ENCODE data around the gene BANP.
A peak's percentile ranks its signal among the peaks of the same experiment; 100 is the strongest.
"Not testable (repeated sequence)": the region's sequence is repeated elsewhere in the genome, so short reads cannot be mapped to it uniquely, and the experiment has no call there.

Gene BANP

DNA sequence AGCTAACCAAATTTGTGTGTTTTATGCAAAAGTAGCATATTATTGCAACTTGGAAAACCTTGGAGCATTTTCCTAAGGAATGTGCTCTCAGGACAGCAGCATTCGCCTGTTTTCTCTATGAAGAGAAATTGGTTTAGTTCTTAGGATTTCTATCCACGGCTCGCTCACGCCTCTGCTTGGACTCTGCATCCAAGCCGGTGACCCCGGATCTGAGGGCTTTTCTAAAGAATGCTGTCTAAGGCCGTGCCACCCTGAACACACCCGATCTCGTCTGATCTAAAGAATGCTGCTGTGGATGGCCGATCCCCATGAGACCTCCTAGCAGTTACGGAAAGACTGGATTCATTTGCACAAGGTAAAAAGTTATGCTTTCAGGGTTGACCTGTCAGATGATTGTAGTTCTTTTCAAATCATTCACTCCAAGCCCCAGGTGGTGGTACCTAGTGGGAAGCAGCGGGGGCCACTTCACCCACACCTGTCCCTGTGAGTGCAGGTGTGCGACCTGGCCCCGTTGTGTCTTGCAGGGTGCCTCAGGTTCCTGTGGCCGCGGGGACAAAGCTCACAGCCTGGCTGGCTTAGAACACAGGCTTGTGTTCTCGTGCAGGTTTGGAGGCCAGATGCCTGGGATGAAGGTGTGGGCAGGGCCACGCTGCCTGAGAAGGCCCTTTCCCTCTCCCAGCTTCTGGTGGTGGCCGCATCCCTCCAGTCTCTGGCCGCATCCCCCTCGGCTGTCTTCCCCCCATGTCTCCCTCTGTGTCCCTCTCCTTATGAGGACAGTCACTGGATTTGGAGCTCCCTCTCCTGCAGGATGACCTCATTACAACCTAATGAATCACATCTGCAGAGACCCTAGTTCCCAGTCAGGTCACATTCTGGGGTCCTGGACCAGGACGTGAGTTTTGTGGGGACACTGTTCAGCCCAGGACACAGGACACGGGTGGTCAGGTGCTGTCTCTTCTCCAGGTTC lies 71.1 kb downstream of the BANP start:
- no peak for DNase-seq
- Mint-ChIP-seq H3K36me3 (ENCODE audit: insufficient read depth) (peaks cover 26% of the 10 kb centered on the region), H3K4me1 (ENCODE audit: low read depth in 2 of 2) (peaks cover 0 to 10% of the 10 kb centered on the region in 2 donors), H3K4me3 (no peak overlapping the region), H3K27me3 (no peaks in the 10 kb centered on the region), H3K9me3 (no peaks in the 10 kb centered on the region), H3K27ac (peak overlapping the region in 1 of 2 donors; percentile 73)
- ATAC-seq (replicated peaks), result no peak

- H3K36me3 Mint-ChIP-seq (ENCODE audit: insufficient read depth), result peaks cover 29% of the 10 kb centered on the region
- no peaks in the 10 kb centered on the region for H3K9me3 Mint-ChIP-seq
Observed at GRCh38 chr16:88023366-88023765, 72.1 kb downstream of the BANP start.

GRCh38 chr16:88023786-88024185 lies 72.6 kb downstream of the BANP start:
- Mint-ChIP-seq H3K27ac (no peak overlapping the region), H3K9me3 (no peaks in the 10 kb centered on the region), H3K4me3 (no peak overlapping the region), H3K36me3 (ENCODE audit: insufficient read depth) (peaks cover 31% of the 10 kb centered on the region), H3K4me1 (ENCODE audit: low read depth in 2 of 2) (peaks cover 0 to 10% of the 10 kb centered on the region in 2 donors), H3K27me3 (no peaks in the 10 kb centered on the region)
- ATAC-seq (replicated peaks) (no peak), DNase-seq (no peak)

More at GRCh38 chr16:88023366-88023765, 72.1 kb downstream of the BANP start:
- Mint-ChIP-seq H3K4me3 (no peak overlapping the region), H3K4me1 (ENCODE audit: low read depth in 2 of 2) (peaks cover 0 to 10% of the 10 kb centered on the region in 2 donors), H3K27me3 (no peaks in the 10 kb centered on the region), H3K27ac (no peak overlapping the region)
- ATAC-seq (replicated peaks) (no peak), DNase-seq (no peak)

DNA sequence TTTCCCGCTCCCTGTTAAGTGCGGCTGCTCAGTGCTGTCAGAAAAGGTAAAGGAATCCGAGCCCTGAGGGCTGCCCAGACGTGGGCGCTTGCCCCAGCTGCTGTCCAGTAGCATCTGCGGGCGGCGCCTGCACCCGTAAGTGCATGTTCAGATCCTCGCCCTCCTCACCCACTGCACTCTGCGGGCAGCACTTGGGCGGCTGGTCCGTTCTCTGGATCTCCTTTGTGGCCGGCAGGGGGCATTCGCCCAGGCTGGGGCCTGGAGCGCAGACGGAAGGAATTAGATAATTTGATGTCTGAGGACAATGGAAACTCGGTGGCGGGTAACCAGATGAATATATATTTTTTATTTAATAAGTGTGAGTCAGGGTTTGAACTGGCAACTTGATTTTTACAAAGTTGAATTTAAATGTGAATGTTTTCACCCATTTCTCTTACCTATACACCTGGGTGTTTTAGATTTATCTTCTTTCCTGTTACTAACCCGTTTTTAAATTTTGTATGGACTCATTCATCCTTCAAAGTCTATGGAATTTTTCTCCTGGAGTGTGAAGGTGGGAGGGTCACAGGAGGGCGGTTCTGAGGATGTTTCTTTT lies 73.4 kb downstream of the BANP start:
- not testable (repeated sequence) for H3K27me3 Mint-ChIP-seq; ATAC-seq (replicated peaks); H3K27ac Mint-ChIP-seq; H3K4me3 Mint-ChIP-seq; DNase-seq; H3K9me3 Mint-ChIP-seq
- H3K36me3 Mint-ChIP-seq (ENCODE audit: insufficient read depth), result peaks cover 34% of the 10 kb centered on the region
- peaks cover 0 to 11% of the 10 kb centered on the region in 2 donors for H3K4me1 Mint-ChIP-seq (ENCODE audit: low read depth in 2 of 2)

DNA sequence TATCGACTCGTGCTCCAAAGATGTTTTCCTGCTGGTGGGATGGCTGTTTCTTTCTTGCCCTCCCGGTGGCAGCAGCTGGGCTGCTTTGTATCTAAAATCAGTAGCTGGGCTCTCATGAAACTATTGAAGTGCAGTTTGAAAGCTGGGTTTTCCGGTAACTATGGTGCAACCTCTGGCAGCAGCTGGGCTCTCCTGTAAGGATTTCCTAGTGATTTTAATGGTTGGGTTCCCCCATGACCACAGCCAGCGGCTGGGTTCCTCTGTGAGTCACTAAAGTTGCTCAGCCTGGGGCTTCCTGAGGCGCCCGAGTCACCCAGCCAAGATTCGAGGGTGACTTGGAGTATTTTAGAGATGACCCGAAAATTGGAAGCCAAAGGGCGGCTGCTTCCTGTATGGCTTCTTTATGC lies 73.9 kb downstream of the BANP start:
- peak overlapping the region in 1 of 2 donors; percentile 23 for H3K27ac Mint-ChIP-seq
- ATAC-seq (replicated peaks); H3K4me3 Mint-ChIP-seq; H3K27me3 Mint-ChIP-seq; H3K9me3 Mint-ChIP-seq; DNase-seq: not testable (repeated sequence)
- H3K36me3 Mint-ChIP-seq (ENCODE audit: insufficient read depth), result peaks cover 38% of the 10 kb centered on the region
- H3K4me1 Mint-ChIP-seq (ENCODE audit: low read depth in 2 of 2), result peaks cover 0 to 16% of the 10 kb centered on the region in 2 donors

GRCh38 chr16:88025828-88026555 lies 74.8 kb downstream of the BANP start:
- H3K27me3 Mint-ChIP-seq; DNase-seq; H3K4me3 Mint-ChIP-seq; H3K9me3 Mint-ChIP-seq; ATAC-seq (replicated peaks); H3K27ac Mint-ChIP-seq: not testable (repeated sequence)
- Mint-ChIP-seq H3K4me1 (ENCODE audit: low read depth in 2 of 2) (peaks cover 2 to 16% of the 10 kb centered on the region in 2 donors), H3K36me3 (ENCODE audit: insufficient read depth) (peaks cover 45% of the 10 kb centered on the region)

GRCh38 chr16:88026964-88027938 lies 76.0 kb downstream of the BANP start:
- H3K4me3 Mint-ChIP-seq, result no peak overlapping the region
- ATAC-seq (replicated peaks), result no peak
- H3K27ac Mint-ChIP-seq, result no peak overlapping the region
- no peaks in the 10 kb centered on the region for H3K9me3 Mint-ChIP-seq
- no peak for DNase-seq
- peaks cover 43% of the 10 kb centered on the region for H3K36me3 Mint-ChIP-seq (ENCODE audit: insufficient read depth)
- H3K4me1 Mint-ChIP-seq (ENCODE audit: low read depth in 2 of 2), result peaks cover 2 to 16% of the 10 kb centered on the region in 2 donors
- no peaks in the 10 kb centered on the region for H3K27me3 Mint-ChIP-seq

DNA sequence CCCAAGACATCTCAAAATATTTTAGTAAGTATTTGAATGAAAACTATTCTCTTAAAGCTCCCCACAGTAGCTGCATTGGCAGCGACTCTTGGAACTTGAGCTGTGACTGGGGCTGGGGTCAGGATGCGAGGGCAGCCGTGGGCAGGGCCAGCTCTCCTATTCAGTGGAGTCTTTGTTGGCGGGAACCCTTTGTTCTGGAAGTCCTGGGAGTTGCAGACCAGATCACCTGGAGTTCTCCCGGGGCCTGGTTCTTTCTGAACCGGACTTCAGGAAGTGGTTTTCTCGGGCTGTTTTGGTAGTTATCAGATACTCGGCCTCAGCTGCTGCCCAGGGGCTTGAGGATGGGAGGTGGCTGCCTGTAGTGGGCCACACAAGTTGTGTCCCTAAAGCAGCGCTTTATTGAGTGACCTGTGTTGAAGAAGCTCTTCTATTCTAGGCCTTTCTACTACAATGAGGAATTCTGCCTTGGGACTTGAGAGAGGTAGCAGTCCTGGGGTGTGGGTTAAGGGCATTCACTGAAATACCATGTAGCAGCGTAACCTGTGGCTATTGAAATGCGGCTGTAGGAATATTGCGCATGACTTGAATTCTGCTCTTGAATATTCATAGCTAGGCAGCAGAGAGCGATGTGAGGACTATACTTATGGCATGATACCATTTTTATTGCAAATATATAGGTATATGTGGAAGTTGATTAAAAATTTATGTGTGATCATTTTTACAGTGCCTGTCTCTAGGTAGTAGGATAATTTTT lies 77.1 kb downstream of the BANP start:
- Mint-ChIP-seq H3K36me3 (ENCODE audit: insufficient read depth) (peaks cover 37% of the 10 kb centered on the region), H3K4me1 (ENCODE audit: low read depth in 2 of 2) (peaks cover 2 to 12% of the 10 kb centered on the region in 2 donors)
- H3K27me3 Mint-ChIP-seq; ATAC-seq (replicated peaks); H3K4me3 Mint-ChIP-seq; H3K9me3 Mint-ChIP-seq; H3K27ac Mint-ChIP-seq; DNase-seq: not testable (repeated sequence)

GRCh38 chr16:88030498-88030897 lies 79.3 kb downstream of the BANP start:
- Mint-ChIP-seq H3K36me3 (ENCODE audit: insufficient read depth) (peaks cover 47% of the 10 kb centered on the region), H3K27me3 (no peaks in the 10 kb centered on the region), H3K9me3 (no peaks in the 10 kb centered on the region), H3K4me1 (ENCODE audit: low read depth in 2 of 2) (peaks cover 2 to 12% of the 10 kb centered on the region in 2 donors), H3K4me3 (no peak overlapping the region), H3K27ac (no peak overlapping the region)
- DNase-seq, result no peak
- ATAC-seq (replicated peaks), result no peak

DNA sequence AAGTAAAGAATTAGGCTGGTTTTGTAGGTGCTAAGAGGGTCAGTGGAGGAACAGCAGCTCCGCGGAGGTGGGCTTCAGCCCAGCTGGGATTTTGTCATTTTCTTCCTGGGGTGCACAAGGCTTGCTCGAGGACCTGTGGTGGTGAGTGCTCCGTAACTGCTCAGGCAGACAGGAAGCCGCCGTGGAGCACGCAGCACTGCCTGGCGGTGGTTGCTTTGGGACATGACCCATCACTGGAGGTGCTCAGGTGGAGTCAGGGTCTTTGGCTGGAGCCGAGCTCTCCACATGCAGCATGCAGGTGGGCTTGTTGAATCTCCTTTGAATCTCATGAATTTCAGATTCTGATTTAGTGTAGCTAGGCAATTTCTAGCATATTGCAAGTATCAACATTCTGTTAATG lies 79.7 kb downstream of the BANP start:
- not testable (repeated sequence) for H3K27ac Mint-ChIP-seq; H3K9me3 Mint-ChIP-seq; DNase-seq; H3K4me3 Mint-ChIP-seq; H3K27me3 Mint-ChIP-seq; ATAC-seq (replicated peaks)
- Mint-ChIP-seq H3K4me1 (ENCODE audit: low read depth in 2 of 2) (peaks cover 2 to 12% of the 10 kb centered on the region in 2 donors), H3K36me3 (ENCODE audit: insufficient read depth) (peaks cover 51% of the 10 kb centered on the region)

GRCh38 chr16:88033003-88033740 lies 81.9 kb downstream of the BANP start:
- not testable (repeated sequence) for H3K27ac Mint-ChIP-seq; H3K4me3 Mint-ChIP-seq; DNase-seq; H3K9me3 Mint-ChIP-seq; H3K4me1 Mint-ChIP-seq (ENCODE audit: low read depth in 2 of 2); ATAC-seq (replicated peaks); H3K27me3 Mint-ChIP-seq
- H3K36me3 Mint-ChIP-seq (ENCODE audit: insufficient read depth), result peaks cover 53% of the 10 kb centered on the region

Data from effector memory CD8-positive, alpha-beta T cell (primary cell).